ENCODE data around the gene HOXD10. TPM values are rescaled to one million over a fixed set of nuclear protein-coding genes. Genes with fewer than 3 reads are reported as not detected.

HOXD10 gene
- total and polyA plus RNA-seq, 9 of the 15 experiments (the other 6 are each of a cell fraction or from before 2014, with no cell fraction given), result not detected

- TF ChIP-seq NCOR1 (IDR thresholded peaks at IDR 0.05), result no peak
- TF ChIP-seq ZNF76 (CRISPR knock-in tag; IDR thresholded peaks at IDR 0.05; ENCODE audit: borderline replicate concordance), result no peak
- no peak for TF ChIP-seq POLR3G (IDR thresholded peaks at IDR 0.05; ENCODE audit: extremely low read depth, insufficient read length, insufficient replicate concordance)
- no peak for TF ChIP-seq ZNF586 (CRISPR knock-in tag; conservative IDR thresholded peaks at IDR 0.05)
- no peak for TF ChIP-seq NFYB (IDR thresholded peaks at IDR 0.05; ENCODE audit: extremely low read depth, insufficient read length)
Observed at GRCh38 chr2:176134035-176134434, 17.5 kb downstream of the HOXD10 start (continued).

GRCh38 chr2:176135035-176135440 is 18.5 kb downstream of the HOXD10 start:
- CTCF ChIA-PET (ENCODE audit: low intra/inter-chr PET ratio), result interaction anchor here (1.7 kb wide), 1 partner anchor 8 kb away, joined by 4 read pairs; no protein-coding TSS in a partner anchor
- TF ChIP-seq POU5F1 (IDR thresholded peaks at IDR 0.05; ENCODE audit: borderline replicate concordance, low read depth, low read length, partially characterized antibody) (no peak), RFX5 (IDR thresholded peaks at IDR 0.05; ENCODE audit: low read depth, low read length) (no peak), STAT5A (IDR thresholded peaks at IDR 0.05; ENCODE audit: borderline replicate concordance, low read length) (no peak), RNF219 (CRISPR knock-in tag; IDR thresholded peaks at IDR 0.05) (no peak), ESRRA (IDR thresholded peaks at IDR 0.05; ENCODE audit: borderline replicate concordance, low read depth) (peak; percentile 80), ZNF77 (CRISPR knock-in tag; IDR thresholded peaks at IDR 0.05) (no peak), WHSC1 (IDR thresholded peaks at IDR 0.05; ENCODE audit: low read length) (no peak), ATF4 (CRISPR knock-in tag; IDR thresholded peaks at IDR 0.05) (0 out of 2 replicates have a peak, but pooled peaks have one; percentile 18), FOS (IDR thresholded peaks at IDR 0.05; ENCODE audit: extremely low read depth, insufficient read length) (no peak), ETS2 (tag; IDR thresholded peaks at IDR 0.05; ENCODE audit: borderline replicate concordance, poor library complexity, severe bottlenecking) (no peak), ZBTB7A (IDR thresholded peaks at IDR 0.05; ENCODE audit: borderline replicate concordance, control insufficient read depth, low read depth, low read length) (no peak), DIDO1 (tag; IDR thresholded peaks at IDR 0.05; ENCODE audit: low read depth) (no peak), TAF1 (IDR thresholded peaks at IDR 0.05; ENCODE audit: control insufficient read depth, extremely low read depth, insufficient read depth, low read length, severe bottlenecking) (no peak), DNMT1 (IDR thresholded peaks at IDR 0.05) (no peak), SP2 (IDR thresholded peaks at IDR 0.05; ENCODE audit: extremely low read depth, low read depth, low read length, poor library complexity, severe bottlenecking) (no peak)

More at GRCh38 chr2:176135035-176135440, 18.5 kb downstream of the HOXD10 start:
- ATAC-seq (peak; percentile 32), FAIRE-seq (no peak), DNase-seq (ENCODE audit: extremely low read depth in 1 of 4, low spot score in 3 of 4) (no peak)
- POLR2A ChIA-PET, result no interaction called here
- Histone ChIP-seq H2AFZ (ENCODE audit: low read depth, low read length) (no peak overlapping the region), H4K20me1 (replicated peaks; ENCODE audit: control insufficient read depth, insufficient read depth, low read length) (0 out of 2 replicates have a peak, but pooled peaks cover 2% of the 10 kb centered on the region), H3K9ac (ENCODE audit: insufficient read depth in 1 of 2, low read depth in 2 of 2, low read length in 2 of 2) (no peak overlapping the region), H3K4me3 (no peak overlapping the region), H3K4me1 (replicated peaks in 1 of 2; ENCODE audit: control insufficient read depth in 2 of 2, insufficient read depth in 2 of 2, low read length in 2 of 2) (peaks cover 0 to 13% of the 10 kb centered on the region in 2 experiments; a peak in 2 of 5 replicates), H3K9me1 (ENCODE audit: control insufficient read depth, insufficient read depth, low read length) (no peaks in the 10 kb centered on the region), H3K36me3 (ENCODE audit: control insufficient read depth, insufficient read depth, low read length) (no peaks in the 10 kb centered on the region), H3K79me2 (ENCODE audit: control insufficient read depth, insufficient read depth, low read length) (no peaks in the 10 kb centered on the region), H3K9me3 (replicated peaks; ENCODE audit: control insufficient read depth, insufficient read depth, low read depth, low read length) (no peaks in the 10 kb centered on the region), H3K4me2 (ENCODE audit: insufficient read depth, low read length) (no peak overlapping the region), H3K27ac (ENCODE audit: extremely low read depth, low read depth, low read length) (no peak overlapping the region), H3K27me3 (ENCODE audit: control insufficient read depth in 2 of 2, insufficient read depth in 2 of 2, low read length in 2 of 2) (peaks cover 46 to 69% of the 10 kb centered on the region in 2 experiments)
- intact Hi-C loops (cut with micrococcal nuclease), result no loop called here
- in situ Hi-C loops (cut with MboI), result loop anchor here (25.0 kb wide), 2 partner anchors 677 to 1627 kb away; no protein-coding TSS in a partner anchor
- no TSS peak for BruUV-seq (replicated peaks)
